IMR-90 (cell line): Measurements from ENCODE around the gene ITGAL. TPM values are rescaled to one million over a fixed set of nuclear protein-coding genes. Genes with fewer than 3 reads are reported as not detected.
A peak's percentile ranks its signal among the peaks of the same experiment; 100 is the strongest.
"Not testable (repeated sequence)": the region's sequence is repeated elsewhere in the genome, so short reads cannot be mapped to it uniquely, and the experiment has no call there.

ENCODE experiments used
- ATAC-seq: fragments of 200-7000 bp; cut with Tn5 transposase; 2 replicates; pipeline ENCODE4 v1.9.1; 2020; ENCODE audit warnings: low read depth, mild to moderate bottlenecking, moderate library complexity
- BruUV-seq: library from RNA; stranded (reverse); fragments of 400-500 nt; replicated peaks from 2 replicates; lab custom pipeline; 2021; lab: Mats Ljungman, UMichigan
- CTCF ChIA-PET: fragments of 300-600 bp; formaldehyde crosslinking; extraction: SDS; loops from one replicate; lab custom pipeline; 2021; ENCODE audit warnings: antibody characterized with exemption; lab: Yijun Ruan, JAX
- POLR2A ChIA-PET: fragments of 300-600 bp; sonication (Branson Sonifier 250); formaldehyde crosslinking; loops from one replicate; lab custom pipeline; 2022; ENCODE audit warnings: antibody characterized with exemption; ENCODE audit not compliant: unreplicated experiment; lab: Charles Lee
- DNase-seq: peaks from one replicate; pipeline ENCODE4 v3.0.0; 2013
- H2AFZ ChIP-seq: replicated peaks from 2 replicates; pipeline ENCODE3; 2013; ENCODE audit warnings: low read length, mild to moderate bottlenecking; ENCODE audit not compliant: poor library complexity
- H2AK5ac ChIP-seq: 2 replicates; pipeline ENCODE4 v1.6.1; 2013; ENCODE audit warnings: low read depth, low read length, inconsistent platforms
- H2AK9ac ChIP-seq: replicated peaks from 2 replicates; pipeline ENCODE3; 2013; ENCODE audit warnings: mild to moderate bottlenecking, low read depth, low read length, moderate library complexity; ENCODE audit not compliant: poor library complexity
- H2BK120ac ChIP-seq: 2 replicates; pipeline ENCODE4 v1.6.1; 2013; ENCODE audit warnings: low read depth, low read length, inconsistent platforms
- H2BK15ac ChIP-seq: 3 replicates; pipeline ENCODE4 v1.6.1; 2013; ENCODE audit warnings: low read depth, low read length, inconsistent platforms
- H2BK20ac ChIP-seq: 2 replicates; pipeline ENCODE4 v1.6.1; 2013; ENCODE audit warnings: low read depth, mild to moderate bottlenecking, inconsistent platforms, low read length, moderate library complexity
- H2BK5ac ChIP-seq: 2 replicates; pipeline ENCODE4 v1.6.1; 2013; ENCODE audit warnings: mild to moderate bottlenecking, low read depth, low read length, inconsistent platforms; ENCODE audit not compliant: poor library complexity, severe bottlenecking
- H3K14ac ChIP-seq: replicated peaks from 2 replicates; pipeline ENCODE4 v1.6.1; 2013; ENCODE audit warnings: low read depth, low read length, inconsistent platforms
- H3K18ac ChIP-seq: 2 replicates; pipeline ENCODE4 v1.6.1; 2013; ENCODE audit warnings: low read depth, low read length, control low read depth
- H3K23ac ChIP-seq: 2 replicates; pipeline ENCODE4 v1.6.1; 2013; ENCODE audit warnings: low read depth, low read length, inconsistent platforms
- H3K27ac ChIP-seq: 2 replicates; pipeline ENCODE4 v1.5.1; 2013; ENCODE audit warnings: mild to moderate bottlenecking, control low read depth, low read length; ENCODE audit not compliant: insufficient read depth
- H3K27me3 ChIP-seq: 2 replicates; pipeline ENCODE4 v1.6.1; 2013; ENCODE audit warnings: low read length; ENCODE audit not compliant: control insufficient read depth, insufficient read depth
- H3K36me3 ChIP-seq: 2 replicates; pipeline ENCODE4 v1.6.1; 2013; ENCODE audit warnings: low read length, mixed read lengths; ENCODE audit not compliant: control insufficient read depth, insufficient read depth
- H3K4ac ChIP-seq: 2 replicates; pipeline ENCODE4 v1.6.1; 2013; ENCODE audit warnings: low read depth, low read length, inconsistent platforms
- H3K4me1 ChIP-seq: 2 replicates; pipeline ENCODE4 v1.6.1; 2013; ENCODE audit warnings: low read length, mixed read lengths; ENCODE audit not compliant: control insufficient read depth, insufficient read depth
- H3K4me2 ChIP-seq: 2 replicates; pipeline ENCODE4 v1.6.1; 2013; ENCODE audit warnings: low read depth, mild to moderate bottlenecking, control low read depth, low read length, moderate library complexity
- H3K4me3 ChIP-seq: 2 replicates; pipeline ENCODE4 v1.5.1; 2013; ENCODE audit warnings: low read depth, mild to moderate bottlenecking, control low read depth, low read length, moderate library complexity; ENCODE audit not compliant: insufficient read depth
- H3K56ac ChIP-seq: 2 replicates; pipeline ENCODE4 v1.6.1; 2013; ENCODE audit warnings: low read length, inconsistent platforms; ENCODE audit not compliant: insufficient read depth; ENCODE audit errors: extremely low read depth
- H3K79me1 ChIP-seq, 2 experiments: 2 replicates each; pipeline ENCODE4 v1.6.1; 2013; ENCODE audit warnings: low read length in 2 of 2, inconsistent platforms in 1 of 2, low read depth in 1 of 2
- H3K9ac ChIP-seq: 2 replicates; pipeline ENCODE4 v1.6.1; 2013; ENCODE audit warnings: low read depth, low read length, control low read depth
- H3K9me1 ChIP-seq: 2 replicates; pipeline ENCODE4 v1.6.1; 2013; ENCODE audit warnings: low read length, inconsistent platforms; ENCODE audit not compliant: insufficient read depth
- H3K9me3 ChIP-seq: 2 replicates; pipeline ENCODE4 v1.6.1; 2013; ENCODE audit warnings: low read length; ENCODE audit not compliant: control insufficient read depth, insufficient read depth
- H4K20me1 ChIP-seq: 2 replicates; pipeline ENCODE4 v1.6.1; 2013; ENCODE audit warnings: low read length, inconsistent platforms; ENCODE audit not compliant: insufficient read depth
- H4K5ac ChIP-seq: 2 replicates; pipeline ENCODE4 v1.6.1; 2013; ENCODE audit warnings: mild to moderate bottlenecking, low read depth, low read length, control low read depth
- H4K8ac ChIP-seq, 2 experiments: 2 replicates each; pipeline ENCODE4 v1.6.1; 2013; ENCODE audit warnings: low read depth in 2 of 2, low read length in 2 of 2, control low read depth in 1 of 2, inconsistent platforms in 1 of 2
- H4K91ac ChIP-seq: 2 replicates; pipeline ENCODE4 v1.6.1; 2013; ENCODE audit warnings: low read depth, low read length, inconsistent platforms; ENCODE audit not compliant: insufficient read depth
- WGBS, 2 experiments: methylation state at CpG; one replicate each; pipeline versions ENCODE4 v1.1.5 to v1.1.7; 2013; ENCODE audit warnings: missing lambda C conversion rate in 2 of 2; ENCODE audit not compliant: insufficient read length in 1 of 2; ENCODE audit errors: extremely low coverage in 2 of 2; 5-methylcytosine and 5-hydroxymethylcytosine counted together
- dilution Hi-C: fragments of 300-500 bp; cut with HindIII; formaldehyde crosslinking; loops from one replicate; pipeline ENCODE4 v1.14.3; 2018; ENCODE audit warnings: low sequenced_read_pairs; ENCODE audit not compliant: unreplicated experiment
- in situ Hi-C: fragments of 300-500 bp; cut with MboI; formaldehyde crosslinking; loops from 3 replicates; pipeline ENCODE4 v1.14.3; 2019; ENCODE audit warnings: low sequenced_read_pairs, inconsistent platforms, mixed read lengths
- intact Hi-C: fragments of 100-400 bp; cut with micrococcal nuclease; formaldehyde crosslinking; loops from 2 replicates; pipeline ENCODE4 v1.10.0; 2022
- polyA plus RNA-seq, 3 experiments: library from polyadenylated mRNA; depleted of rRNA; stranded (reverse); fragments of >200 nt; gene quantifications; 2 replicates each; pipeline ENCODE4 v1.2.3, GENCODE V29; 2012; ENCODE audit warnings: low replicate concordance in 1 of 3
- total RNA-seq: library from RNA; depleted of rRNA; stranded (reverse); fragments of >200 nt; gene quantifications from 2 replicates; pipeline ENCODE4 v1.2.3, GENCODE V29; 2012

Gene ITGAL
- total and polyA plus RNA-seq, 2 of the 4 experiments (the other 2 are of a cell fraction) = not detected

- DNase-seq, H2AK9ac ChIP-seq, H3K23ac ChIP-seq, H3K4me2 ChIP-seq, H3K14ac ChIP-seq, H3K79me1 ChIP-seq, H3K9me3 ChIP-seq, BruUV-seq, H3K9ac ChIP-seq, H4K20me1 ChIP-seq, H2AFZ ChIP-seq, in situ Hi-C loops, H2BK120ac ChIP-seq, POLR2A ChIA-PET, H2AK5ac ChIP-seq, dilution Hi-C loops, intact Hi-C loops, H2BK20ac ChIP-seq, H2BK15ac ChIP-seq, H3K9me1 ChIP-seq, H3K27me3 ChIP-seq, H3K4me3 ChIP-seq, CTCF ChIA-PET, H4K91ac ChIP-seq, H3K36me3 ChIP-seq, H2BK5ac ChIP-seq, H3K4ac ChIP-seq, H3K56ac ChIP-seq, H4K5ac ChIP-seq: not testable (repeated sequence)
- Histone ChIP-seq H4K8ac (peak overlapping the region in 1 of 2 experiments; percentile 27; a peak in 1 of 4 replicates), H3K4me1 (peaks cover 11% of the 10 kb centered on the region), H3K18ac (0 out of 2 replicates have a peak overlapping the region, but pooled peaks have one; percentile 20), H3K27ac (peak overlapping the region; percentile 27; the same call in 1 of the 2 replicates)
- 58% methylated on average over 5 of the region's 9 CpGs; no CpG with 5 or more reads in 1 of the 2 experiments for WGBS, 2 experiments
- ATAC-seq = peak; percentile 44
Measured at GRCh38 chr16:30540916-30541464, 68.4 kb downstream of the ITGAL start.
